Astrocyte (in vitro differentiated cells and primary cell): ENCODE results near the gene TAF8. TPM values are rescaled to one million over a fixed set of nuclear protein-coding genes. Genes with fewer than 3 reads are reported as not detected.
A peak's percentile ranks its signal among the peaks of the same experiment; 100 is the strongest.

Source experiments
- DNase-seq: peaks from one replicate; pipeline ENCODE4 v3.0.0-alpha.2; 2010; ENCODE audit warnings: low read depth
- FAIRE-seq: peaks from 2 replicates; lab custom pipeline; 2011; peaks lifted over from hg19 to GRCh38; lab: Jason Lieb, UNC
- H2AFZ ChIP-seq: 2 replicates; pipeline ENCODE4 v1.6.0; 2012; ENCODE audit warnings: low read depth, low read length, inconsistent platforms
- H3K27ac ChIP-seq: 2 replicates; pipeline ENCODE4 v1.5.1; 2011; ENCODE audit warnings: low read depth, low read length, inconsistent platforms
- H3K27me3 ChIP-seq: 2 replicates; pipeline ENCODE4 v1.6.0; 2011; ENCODE audit warnings: low read length, inconsistent platforms; ENCODE audit not compliant: insufficient read depth
- H3K36me3 ChIP-seq: 2 replicates; pipeline ENCODE4 v1.5.1; 2011; ENCODE audit warnings: low read length, inconsistent platforms; ENCODE audit not compliant: insufficient read depth
- H3K4me1 ChIP-seq: 2 replicates; pipeline ENCODE4 v1.5.1; 2011; ENCODE audit warnings: low read length, inconsistent platforms; ENCODE audit not compliant: insufficient read depth
- H3K4me2 ChIP-seq: 2 replicates; pipeline ENCODE4 v1.6.0; 2012; ENCODE audit warnings: low read length, inconsistent platforms
- H3K4me3 ChIP-seq: 2 replicates; pipeline ENCODE4 v1.5.1; 2011; ENCODE audit warnings: low read depth, mild to moderate bottlenecking, low read length, inconsistent platforms; ENCODE audit not compliant: insufficient read depth
- H3K79me2 ChIP-seq: 2 replicates; pipeline ENCODE4 v1.6.0; 2012; ENCODE audit warnings: mild to moderate bottlenecking, low read length, inconsistent platforms; ENCODE audit not compliant: insufficient read depth
- H3K9ac ChIP-seq: 2 replicates; pipeline ENCODE4 v1.6.0; 2012; ENCODE audit warnings: mild to moderate bottlenecking, low read length, inconsistent platforms
- H3K9me3 ChIP-seq: 2 replicates; pipeline ENCODE4 v1.5.1; 2012; ENCODE audit warnings: low read depth, mild to moderate bottlenecking, low read length, inconsistent platforms; ENCODE audit not compliant: insufficient read depth
- H4K20me1 ChIP-seq: 2 replicates; pipeline ENCODE4 v1.6.0; 2012; ENCODE audit warnings: low read length, inconsistent platforms; ENCODE audit not compliant: insufficient read depth
- H3K27ac Mint-ChIP-seq: one replicate; pipeline ENCODE4 v1.8.0; 2021; ENCODE audit warnings: mild to moderate bottlenecking, mixed read lengths; ENCODE audit not compliant: unreplicated experiment
- H3K27me3 Mint-ChIP-seq: one replicate; pipeline ENCODE4 v1.8.0; 2021; ENCODE audit warnings: low read depth, mixed read lengths; ENCODE audit not compliant: unreplicated experiment
- H3K36me3 Mint-ChIP-seq: one replicate; pipeline ENCODE4 v1.8.0; 2021; ENCODE audit warnings: low read depth, mixed read lengths; ENCODE audit not compliant: unreplicated experiment
- H3K4me1 Mint-ChIP-seq: one replicate; pipeline ENCODE4 v1.8.0; 2021; ENCODE audit warnings: low read depth, mixed read lengths; ENCODE audit not compliant: unreplicated experiment
- H3K4me3 Mint-ChIP-seq: one replicate; pipeline ENCODE4 v1.8.0; 2021; ENCODE audit warnings: mild to moderate bottlenecking, moderate library complexity, mixed read lengths; ENCODE audit not compliant: unreplicated experiment
- H3K9me3 Mint-ChIP-seq: one replicate; pipeline ENCODE4 v1.8.0; 2021; ENCODE audit warnings: mild to moderate bottlenecking, mixed read lengths; ENCODE audit not compliant: unreplicated experiment
- CTCF ChIP-seq: IDR thresholded peaks from 2 replicates; pipeline ENCODE4 v1.5.1; 2011; ENCODE audit warnings: low read depth, mild to moderate bottlenecking, inconsistent platforms, low read length, moderate library complexity; ENCODE audit not compliant: insufficient read depth
- EZH2 ChIP-seq: IDR thresholded peaks from 2 replicates; pipeline ENCODE4 v1.6.1; 2012; ENCODE audit warnings: mild to moderate bottlenecking, low read length, inconsistent platforms; ENCODE audit not compliant: insufficient read depth
- total RNA-seq: library from RNA; stranded (reverse); gene quantifications from 2 replicates; pipeline ENCODE4 v1.2.1, GENCODE V29; 2021

The TAF8 gene
- total RNA-seq, 1 donor from 2014 or later: 14.8 TPM

DNA sequence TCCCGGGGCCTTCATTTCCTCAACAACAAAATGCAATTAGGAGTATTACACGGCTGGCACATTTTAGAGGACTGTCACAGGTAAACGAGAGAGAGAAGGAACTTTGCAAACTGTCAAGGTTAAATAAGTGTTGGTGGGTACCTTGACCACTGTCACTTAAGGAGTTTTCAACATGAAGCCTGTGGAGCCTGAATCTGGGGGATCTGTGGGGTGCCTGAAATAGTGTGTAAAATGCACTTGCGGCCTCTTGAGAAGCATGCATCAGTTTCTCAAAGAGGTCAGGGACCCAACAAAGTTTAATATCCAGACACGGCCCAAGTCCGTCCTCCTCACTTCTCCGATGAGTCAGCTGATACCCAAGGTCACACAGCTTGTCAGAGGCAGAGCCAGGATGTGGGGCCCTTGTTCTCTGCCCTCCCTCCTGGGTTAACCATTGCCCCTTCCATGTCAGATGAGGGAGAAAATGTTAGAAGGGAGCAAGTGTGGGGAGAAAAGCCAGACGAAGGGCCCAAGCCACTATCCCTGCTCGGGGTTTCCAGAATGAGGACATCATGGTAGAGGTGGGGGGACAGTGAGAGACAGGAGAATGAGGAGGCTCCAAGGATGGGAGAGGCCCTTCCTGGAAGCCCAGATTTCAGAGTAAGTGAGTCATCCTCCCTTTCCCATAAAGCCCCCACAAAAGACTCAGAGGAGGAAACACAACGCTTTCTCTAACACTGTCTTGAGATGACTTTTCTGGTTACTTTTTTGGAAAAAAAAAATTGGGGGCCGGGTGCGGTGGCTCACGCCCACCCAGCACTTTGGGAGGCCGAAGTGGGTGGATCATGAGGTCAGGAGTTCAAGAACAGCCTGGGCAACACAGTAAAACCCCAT is 49.9 kb downstream of the TAF8 start:
- peak overlapping the region; percentile 62 for H3K27ac ChIP-seq
- H3K27me3 ChIP-seq: no peaks in the 10 kb centered on the region
- peak overlapping the region; percentile 94 for H3K27ac Mint-ChIP-seq
- no peaks in the 10 kb centered on the region for H3K36me3 ChIP-seq
- peak overlapping the region; percentile 62 for H3K4me2 ChIP-seq
- H4K20me1 ChIP-seq: no peaks in the 10 kb centered on the region
- no peak overlapping the region for H3K4me3 ChIP-seq
- DNase-seq (peak; percentile 67), FAIRE-seq (no peak)
- H3K36me3 Mint-ChIP-seq: peaks cover 6% of the 10 kb centered on the region
- H2AFZ ChIP-seq: peak overlapping the region; percentile 39
- H3K9me3 Mint-ChIP-seq: no peaks in the 10 kb centered on the region
- H3K79me2 ChIP-seq: no peaks in the 10 kb centered on the region
- no peaks in the 10 kb centered on the region for H3K9me3 ChIP-seq
- peak overlapping the region; percentile 34 for H3K9ac ChIP-seq
- peak overlapping the region; percentile 34 for H3K4me3 Mint-ChIP-seq
- no peak for TF ChIP-seq CTCF
- TF ChIP-seq EZH2: no peak
- peaks cover 12% of the 10 kb centered on the region for H3K27me3 Mint-ChIP-seq
- peaks cover 16% of the 10 kb centered on the region for H3K4me1 Mint-ChIP-seq
- peaks cover 26% of the 10 kb centered on the region for H3K4me1 ChIP-seq

- no peak for FAIRE-seq
Measured at GRCh38 chr6:42101186-42101657, 50.9 kb downstream of the TAF8 start.

More at GRCh38 chr6:42101186-42101657, 50.9 kb downstream of the TAF8 start:
- Mint-ChIP-seq H3K27me3 (peaks cover 12% of the 10 kb centered on the region), H3K4me3 (no peak overlapping the region), H3K9me3 (no peaks in the 10 kb centered on the region), H3K4me1 (peaks cover 16% of the 10 kb centered on the region), H3K36me3 (peaks cover 6% of the 10 kb centered on the region), H3K27ac (peak overlapping the region; percentile 21)
- no peak overlapping the region for H2AFZ ChIP-seq
- no peak overlapping the region for H3K4me2 ChIP-seq
- no peaks in the 10 kb centered on the region for H3K27me3 ChIP-seq
- H4K20me1 ChIP-seq: no peaks in the 10 kb centered on the region
- no peaks in the 10 kb centered on the region for H3K36me3 ChIP-seq
- no peak overlapping the region for H3K9ac ChIP-seq
- no peaks in the 10 kb centered on the region for H3K79me2 ChIP-seq
- H3K27ac ChIP-seq: peak overlapping the region; percentile 34
- no peak overlapping the region for H3K4me3 ChIP-seq
- no peak for DNase-seq
- TF ChIP-seq EZH2: no peak
- TF ChIP-seq CTCF: no peak
- no peaks in the 10 kb centered on the region for H3K9me3 ChIP-seq
- peaks cover 26% of the 10 kb centered on the region for H3K4me1 ChIP-seq
